CD14-positive monocyte (primary cell): ENCODE measurements around the gene DENND1B. TPM values are rescaled to one million over a fixed set of nuclear protein-coding genes. Genes with fewer than 3 reads are reported as not detected.

Source experiments
- DNase-seq, 3 donors: peaks; one replicate each; pipeline ENCODE4 v3.0.0-alpha.2; 2011 to 2022
- H2AFZ ChIP-seq: 2 replicates; pipeline ENCODE4 v1.6.0; 2012; ENCODE audit warnings: mild to moderate bottlenecking, low read depth, low read length, inconsistent platforms; ENCODE audit not compliant: insufficient read depth, poor library complexity, severe bottlenecking
- H3K27ac ChIP-seq, 2 donors: 1 replicate in 1 of 2; 2 replicates in 1 of 2; pipeline ENCODE4 v1.5.1; 2012 to 2013; ENCODE audit warnings: low read length in 2 of 2, control low read depth in 1 of 2, inconsistent platforms in 1 of 2, low read depth in 1 of 2, mild to moderate bottlenecking in 1 of 2
- H3K27me3 ChIP-seq, 2 donors: one replicate each; pipeline versions ENCODE4 v1.6.0 to v1.6.1; 2011 to 2013; ENCODE audit warnings: low read length in 2 of 2; ENCODE audit not compliant: control insufficient read depth in 2 of 2, insufficient read depth in 2 of 2
- H3K36me3 ChIP-seq, 2 donors: replicated peaks in 1 of 2; 1 replicate in 1 of 2; 2 replicates in 1 of 2; pipeline versions ENCODE4 v1.5.1 to v1.6.1; 2012 to 2013; ENCODE audit warnings: low read length in 2 of 2, control low read depth in 1 of 2, inconsistent platforms in 1 of 2, mild to moderate bottlenecking in 1 of 2; ENCODE audit not compliant: insufficient read depth in 2 of 2, control insufficient read depth in 1 of 2
- H3K4me1 ChIP-seq, 2 donors: 1 replicate in 1 of 2; 2 replicates in 1 of 2; pipeline versions ENCODE4 v1.5.1 to v1.6.1; 2012 to 2013; ENCODE audit warnings: low read length in 2 of 2, control low read depth in 1 of 2, inconsistent platforms in 1 of 2, mild to moderate bottlenecking in 1 of 2, moderate library complexity in 1 of 2; ENCODE audit not compliant: insufficient read depth in 2 of 2, control insufficient read depth in 1 of 2
- H3K4me2 ChIP-seq: replicated peaks from 2 replicates; pipeline ENCODE3; 2012; ENCODE audit warnings: low read length, moderate library complexity, mild to moderate bottlenecking; ENCODE audit not compliant: poor library complexity, severe bottlenecking; ENCODE audit errors: extremely low read depth
- H3K4me3 ChIP-seq, 3 experiments: fragments of 200-600 bp in 1 of 3; sonication (generic) in 1 of 3; replicated peaks in 1 of 3; 1 replicate in 2 of 3; 2 replicates in 1 of 3; pipeline ENCODE4 v1.5.1; 2011 to 2013; ENCODE audit warnings: low read length in 3 of 3, mild to moderate bottlenecking in 3 of 3, control low read depth in 2 of 3, low read depth in 2 of 3, inconsistent platforms in 1 of 3, moderate library complexity in 1 of 3
- H3K79me2 ChIP-seq: 2 replicates; pipeline ENCODE4 v1.6.0; 2012; ENCODE audit warnings: mild to moderate bottlenecking, control low read depth, inconsistent platforms, low read length, moderate library complexity; ENCODE audit not compliant: insufficient read depth
- H3K9ac ChIP-seq: 2 replicates; pipeline ENCODE4 v1.6.0; 2017; ENCODE audit warnings: low read length, mild to moderate bottlenecking; ENCODE audit not compliant: insufficient read depth, poor library complexity, severe bottlenecking
- H3K9me3 ChIP-seq, 2 donors: replicated peaks in 1 of 2; 1 replicate in 1 of 2; 2 replicates in 1 of 2; pipeline versions ENCODE4 v1.5.1 to v1.6.1; 2012 to 2013; ENCODE audit warnings: low read length in 2 of 2, control low read depth in 1 of 2; ENCODE audit not compliant: control insufficient read depth in 1 of 2, insufficient read depth in 1 of 2
- H4K20me1 ChIP-seq: 2 replicates; pipeline ENCODE4 v1.6.0; 2012; ENCODE audit warnings: mild to moderate bottlenecking, low read length, control low read depth, moderate library complexity; ENCODE audit not compliant: insufficient read depth
- H3K27ac Mint-ChIP-seq, 7 donors: one replicate each; pipeline ENCODE4 v1.8.0; 2020; ENCODE audit warnings: mild to moderate bottlenecking in 7 of 7, mixed read lengths in 7 of 7, moderate library complexity in 6 of 7, inconsistent platforms in 2 of 7
- H3K27me3 Mint-ChIP-seq, 3 donors: one replicate each; pipeline ENCODE4 v1.8.0; 2021 to 2022; ENCODE audit warnings: low read depth in 3 of 3, mild to moderate bottlenecking in 3 of 3, mixed read lengths in 3 of 3, moderate library complexity in 3 of 3, inconsistent platforms in 1 of 3
- H3K36me3 Mint-ChIP-seq, 2 donors: one replicate each; pipeline ENCODE4 v1.8.0; 2020; ENCODE audit warnings: mixed read lengths in 2 of 2, inconsistent platforms in 1 of 2, mild to moderate bottlenecking in 1 of 2
- H3K4me1 Mint-ChIP-seq: one replicate; pipeline ENCODE4 v1.8.0; 2020; ENCODE audit warnings: mild to moderate bottlenecking, mixed read lengths
- H3K4me3 Mint-ChIP-seq, 2 donors: one replicate each; pipeline ENCODE4 v1.8.0; 2020; ENCODE audit warnings: mild to moderate bottlenecking in 2 of 2, mixed read lengths in 2 of 2, moderate library complexity in 1 of 2
- H3K9me3 Mint-ChIP-seq, 7 donors: one replicate each; pipeline ENCODE4 v1.8.0; 2020 to 2022; ENCODE audit warnings: mixed read lengths in 7 of 7, mild to moderate bottlenecking in 6 of 7, moderate library complexity in 6 of 7, inconsistent platforms in 2 of 7
- CTCF ChIP-seq: fragments of 200-600 bp; IDR thresholded peaks from one replicate; pipeline ENCODE4 v1.8.0; 2022; ENCODE audit warnings: antibody characterized with exemption, mild to moderate bottlenecking
- WGBS: methylation state at CpG from one replicate; pipeline ENCODE4 v1.1.5; 2013; ENCODE audit warnings: missing lambda C conversion rate; ENCODE audit not compliant: insufficient coverage; 5-methylcytosine and 5-hydroxymethylcytosine counted together
- intact Hi-C, 2 donors: fragments of 100-400 bp; cut with micrococcal nuclease; formaldehyde crosslinking; loops; one replicate each; pipeline versions ENCODE4 v1.15.0 to v1.15.1; 2023
- polyA plus RNA-seq, 3 donors: library from polyadenylated mRNA; depleted of rRNA in 1 of 3; unstranded in 2 of 3; stranded (reverse) in 1 of 3; fragments of 300-500 nt in 2 of 3; fragments of >200 nt in 1 of 3; fragmentation: Illumina TruSeq in 2 of 3; gene quantifications; 1 replicate in 2 of 3; 2 replicates in 1 of 3; pipeline ENCODE4 v1.2.3, GENCODE V29; 2012 to 2021

The DENND1B gene
- polyA plus RNA-seq, 3 donors, result 3.0 to 8.2 (median 5.7) TPM

DNA sequence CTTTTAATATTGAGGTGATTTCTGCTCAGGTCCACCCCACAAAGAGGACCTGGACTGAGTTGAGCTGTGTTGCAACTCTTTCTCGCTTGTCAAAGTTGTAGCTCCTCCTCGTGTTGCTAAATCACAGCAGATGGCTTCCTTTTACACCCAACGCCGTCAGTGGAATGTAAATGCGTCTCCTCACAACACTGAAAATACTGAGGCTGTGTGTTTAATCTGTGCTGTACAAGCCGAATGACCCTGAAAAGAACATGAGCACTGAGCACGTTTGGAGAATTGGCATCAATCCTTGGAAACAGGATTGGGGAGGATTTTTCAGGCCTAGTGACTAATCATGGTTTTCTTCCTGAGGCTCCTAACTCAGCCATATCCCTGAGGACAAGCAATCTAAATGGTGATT is 311.2 kb downstream of the DENND1B start:
- peak overlapping the region in 1 of 2 donors; percentile 43 for H3K4me3 Mint-ChIP-seq

GRCh38 chr1:197463142-197463541 is 312.1 kb downstream of the DENND1B start:
- H3K4me2 ChIP-seq, result no peak overlapping the region
- no peaks in the 10 kb centered on the region for H3K36me3 ChIP-seq
- Mint-ChIP-seq H3K27me3 (no peaks in the 10 kb centered on the region), H3K4me1 (peaks cover 7% of the 10 kb centered on the region), H3K4me3 (no peak overlapping the region), H3K27ac (no peak overlapping the region), H3K36me3 (no peaks in the 10 kb centered on the region), H3K9me3 (no peaks in the 10 kb centered on the region)
- intact Hi-C loops, result no loop called here
- no peaks in the 10 kb centered on the region for H3K9me3 ChIP-seq
- no peak overlapping the region for H3K9ac ChIP-seq
- peak overlapping the region; percentile 5 for H2AFZ ChIP-seq
- no peak overlapping the region for H3K27ac ChIP-seq
- H3K27me3 ChIP-seq, result no peaks in the 10 kb centered on the region
- no peak overlapping the region for H3K4me3 ChIP-seq
- H3K4me1 ChIP-seq, result peaks cover 5 to 8% of the 10 kb centered on the region in 2 donors
- H3K79me2 ChIP-seq, result no peaks in the 10 kb centered on the region
- DNase-seq, result no peak
- no peaks in the 10 kb centered on the region for H4K20me1 ChIP-seq
- TF ChIP-seq CTCF, result no peak

More for the DNA sequence above, 311.2 kb downstream of the DENND1B start:
- DNase-seq, result peak; percentile 2 to 41 (median 23)
- no peak overlapping the region for H3K4me3 ChIP-seq
- no peaks in the 10 kb centered on the region for H4K20me1 ChIP-seq
- no peak overlapping the region for H3K27ac ChIP-seq
- intact Hi-C loops, result no loop called here
- no CpG with 5 or more reads among the region's 7 CpGs for WGBS
- H3K4me2 ChIP-seq, result no peak overlapping the region
- no peaks in the 10 kb centered on the region for H3K36me3 ChIP-seq
- H3K9ac ChIP-seq, result no peak overlapping the region
- H3K4me1 Mint-ChIP-seq, result peaks cover 11% of the 10 kb centered on the region
- H3K36me3 Mint-ChIP-seq, result no peaks in the 10 kb centered on the region
- H3K79me2 ChIP-seq, result no peaks in the 10 kb centered on the region
- TF ChIP-seq CTCF, result no peak
- H3K27me3 Mint-ChIP-seq, result no peaks in the 10 kb centered on the region
- H3K4me1 ChIP-seq, result peaks cover 5 to 8% of the 10 kb centered on the region in 2 donors
- H3K27me3 ChIP-seq, result no peaks in the 10 kb centered on the region
- peak overlapping the region in 4 of 7 donors; percentile 15 to 77 (median 32) for H3K27ac Mint-ChIP-seq
- peak overlapping the region; percentile 35 for H2AFZ ChIP-seq
- H3K9me3 Mint-ChIP-seq, result no peaks in the 10 kb centered on the region
- no peaks in the 10 kb centered on the region for H3K9me3 ChIP-seq
